ENCODE measurements around the gene SCLY. TPM values are rescaled to one million over a fixed set of nuclear protein-coding genes. Genes with fewer than 3 reads are reported as not detected.

SCLY gene
- total and polyA plus RNA-seq, 2 of the 13 experiments (the other 11 are each of a cell fraction or from before 2014, with no cell fraction given): 27.9 to 38.6 TPM

GRCh38 chr2:238079874-238080327 is 19.1 kb downstream of the SCLY start (continued):
- TF ChIP-seq ARID5B (CRISPR knock-in tag; IDR thresholded peaks at IDR 0.05) (peak; percentile 99), ZBTB2 (CRISPR knock-in tag; IDR thresholded peaks at IDR 0.05; ENCODE audit: low read depth) (no peak), MLLT10 (CRISPR knock-in tag; IDR thresholded peaks at IDR 0.05) (no peak), GATAD1 (CRISPR knock-in tag; IDR thresholded peaks at IDR 0.05) (peak; percentile 74), ZSCAN25 (CRISPR knock-in tag; IDR thresholded peaks at IDR 0.05) (no peak), ZNF460 (CRISPR knock-in tag; IDR thresholded peaks at IDR 0.05; ENCODE audit: borderline replicate concordance) (no peak; the same call in 1 of the 2 replicates), ZMAT3 (CRISPR knock-in tag; conservative IDR thresholded peaks at IDR 0.05) (peak; percentile 71; the same call in 1 of the 2 replicates), ZNF329 (CRISPR knock-in tag; IDR thresholded peaks at IDR 0.05; ENCODE audit: low read depth) (no peak), MIXL1 (CRISPR knock-in tag; IDR thresholded peaks at IDR 0.05) (peak; percentile 94), ZNF557 (CRISPR knock-in tag; IDR thresholded peaks at IDR 0.05) (no peak; the same call in 1 of the 2 replicates), PRDM4 (CRISPR knock-in tag; IDR thresholded peaks at IDR 0.05; ENCODE audit: borderline replicate concordance) (no peak), CBFB (CRISPR knock-in tag; IDR thresholded peaks at IDR 0.05) (peak; percentile 47; the same call in 1 of the 2 replicates), MATR3 (CRISPR knock-in tag; IDR thresholded peaks at IDR 0.05) (no peak), DDIT3 (CRISPR knock-in tag; IDR thresholded peaks at IDR 0.05) (no peak), SKIL (CRISPR knock-in tag; IDR thresholded peaks at IDR 0.05; ENCODE audit: borderline replicate concordance) (no peak), TERF1 (CRISPR knock-in tag; IDR thresholded peaks at IDR 0.05) (no peak), ZNF772 (CRISPR knock-in tag; IDR thresholded peaks at IDR 0.05) (no peak; the same call in 1 of the 2 replicates), FOXA3 (CRISPR knock-in tag; IDR thresholded peaks at IDR 0.05) (peak; percentile 100), ZNF530 (CRISPR knock-in tag; IDR thresholded peaks at IDR 0.05; ENCODE audit: low read depth) (no peak), NFE2L2 (IDR thresholded peaks at IDR 0.05; ENCODE audit: low read length) (no peak)
